CD4-positive, alpha-beta T cell (primary cell): ENCODE results near the gene LMO3. TPM values are rescaled to one million over a fixed set of nuclear protein-coding genes. Genes with fewer than 3 reads are reported as not detected.

Source experiments
- ATAC-seq: fragments of 200-7000 bp; cut with Tn5 transposase; one replicate; pipeline ENCODE4 v1.10.0; 2022; ENCODE audit warnings: mild to moderate bottlenecking; ENCODE audit not compliant: poor library complexity
- CTCF ChIA-PET: fragments of 350-600 bp; sonication (Branson Sonifier 250); formaldehyde crosslinking; loops from one replicate; lab custom pipeline; 2021; ENCODE audit warnings: antibody characterized with exemption, inconsistent platforms; lab: Charles Lee
- POLR2A ChIA-PET: fragments of 350-600 bp; sonication (Branson Sonifier 250); formaldehyde crosslinking; loops from one replicate; lab custom pipeline; 2021; ENCODE audit warnings: antibody characterized with exemption, inconsistent platforms; lab: Charles Lee
- DNase-seq, 14 experiments: peaks; one replicate each; pipeline ENCODE4 v3.0.0-alpha.2; 2013 to 2020; ENCODE audit warnings: mixed read lengths in 2 of 14
- H3K27ac ChIP-seq, 2 donors: one replicate each; pipeline versions ENCODE4 v1.5.1 to v1.7.0; 2013; ENCODE audit warnings: low read length in 2 of 2, low read depth in 1 of 2, mild to moderate bottlenecking in 1 of 2
- H3K27me3 ChIP-seq, 2 experiments: 1 replicate in 1 of 2; 2 replicates in 1 of 2; pipeline versions ENCODE4 v1.6.1 to v1.7.0; 2013; ENCODE audit warnings: low read length in 2 of 2, control low read depth in 1 of 2, mild to moderate bottlenecking in 1 of 2, moderate library complexity in 1 of 2; ENCODE audit not compliant: insufficient read depth in 2 of 2, control insufficient read depth in 1 of 2
- H3K36me3 ChIP-seq: one replicate; pipeline ENCODE4 v1.6.1; 2013; ENCODE audit warnings: low read length, control low read depth; ENCODE audit not compliant: insufficient read depth
- H3K4me1 ChIP-seq: one replicate; pipeline ENCODE4 v1.6.1; 2013; ENCODE audit warnings: low read length, control low read depth; ENCODE audit not compliant: insufficient read depth
- H3K4me3 ChIP-seq: one replicate; pipeline ENCODE4 v1.5.1; 2013; ENCODE audit warnings: mild to moderate bottlenecking, low read length, moderate library complexity
- H3K9me3 ChIP-seq, 2 experiments: 1 replicate in 1 of 2; 2 replicates in 1 of 2; pipeline versions ENCODE4 v1.6.1 to v1.7.0; 2013; ENCODE audit warnings: low read length in 2 of 2, mild to moderate bottlenecking in 2 of 2, control low read depth in 1 of 2, moderate library complexity in 1 of 2; ENCODE audit not compliant: control insufficient read depth in 1 of 2, insufficient read depth in 1 of 2
- H3K27ac Mint-ChIP-seq: one replicate; pipeline ENCODE4 v1.8.0; 2020; ENCODE audit warnings: mixed read lengths
- H3K27me3 Mint-ChIP-seq: one replicate; pipeline ENCODE4 v1.8.0; 2021; ENCODE audit warnings: mixed read lengths
- H3K36me3 Mint-ChIP-seq: one replicate; pipeline ENCODE4 v1.8.0; 2021; ENCODE audit warnings: low read depth, mixed read lengths
- H3K4me1 Mint-ChIP-seq: one replicate; pipeline ENCODE4 v1.8.0; 2021; ENCODE audit warnings: low read depth, mixed read lengths
- H3K4me3 Mint-ChIP-seq: one replicate; pipeline ENCODE4 v1.8.0; 2020; ENCODE audit warnings: mild to moderate bottlenecking, mixed read lengths
- H3K9me3 Mint-ChIP-seq: one replicate; pipeline ENCODE4 v1.8.0; 2020; ENCODE audit warnings: mixed read lengths
- intact Hi-C, 2 experiments: fragments of 100-400 bp; cut with DNase I in 1 of 2; cut with micrococcal nuclease in 1 of 2; formaldehyde crosslinking; loops; one replicate each; pipeline versions ENCODE4 v1.15.1 to v1.9.0; 2023 to 2025; cut with DNase I, micrococcal nuclease
- total RNA-seq, 174 experiments: library from RNA in 2 of 174; stranded (reverse) in 2 of 174; gene quantifications; one replicate each; pipeline ENCODE4 v1.2.3 and lab custom pipeline; 2021 to 2026
- TF ChIP-seq, protein P1 (sequence below): fragments of 200-600 bp; IDR thresholded peaks from one replicate; pipeline ENCODE4 v1.8.0; 2022; ENCODE audit warnings: antibody characterized with exemption, mild to moderate bottlenecking

The LMO3 gene
- total RNA-seq, 2 experiments from 2014 or later = not detected

- Mint-ChIP-seq H3K4me1 (no peaks in the 10 kb centered on the region), H3K27ac (no peak overlapping the region)
- CTCF ChIA-PET = no interaction called here
These were observed 43.5 kb downstream of the LMO3 start for GRCh38 chr12:16562435-16562834.

GRCh38 chr12:16560273-16560672, 45.7 kb downstream of the LMO3 start:
- H3K36me3 Mint-ChIP-seq = no peaks in the 10 kb centered on the region
- no peaks in the 10 kb centered on the region for H3K4me1 Mint-ChIP-seq
- intact Hi-C loops = no loop called here
- no peaks in the 10 kb centered on the region for H3K9me3 Mint-ChIP-seq
- TF ChIP-seq, protein P1, sequence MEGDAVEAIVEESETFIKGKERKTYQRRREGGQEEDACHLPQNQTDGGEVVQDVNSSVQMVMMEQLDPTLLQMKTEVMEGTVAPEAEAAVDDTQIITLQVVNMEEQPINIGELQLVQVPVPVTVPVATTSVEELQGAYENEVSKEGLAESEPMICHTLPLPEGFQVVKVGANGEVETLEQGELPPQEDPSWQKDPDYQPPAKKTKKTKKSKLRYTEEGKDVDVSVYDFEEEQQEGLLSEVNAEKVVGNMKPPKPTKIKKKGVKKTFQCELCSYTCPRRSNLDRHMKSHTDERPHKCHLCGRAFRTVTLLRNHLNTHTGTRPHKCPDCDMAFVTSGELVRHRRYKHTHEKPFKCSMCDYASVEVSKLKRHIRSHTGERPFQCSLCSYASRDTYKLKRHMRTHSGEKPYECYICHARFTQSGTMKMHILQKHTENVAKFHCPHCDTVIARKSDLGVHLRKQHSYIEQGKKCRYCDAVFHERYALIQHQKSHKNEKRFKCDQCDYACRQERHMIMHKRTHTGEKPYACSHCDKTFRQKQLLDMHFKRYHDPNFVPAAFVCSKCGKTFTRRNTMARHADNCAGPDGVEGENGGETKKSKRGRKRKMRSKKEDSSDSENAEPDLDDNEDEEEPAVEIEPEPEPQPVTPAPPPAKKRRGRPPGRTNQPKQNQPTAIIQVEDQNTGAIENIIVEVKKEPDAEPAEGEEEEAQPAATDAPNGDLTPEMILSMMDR = no peak
- POLR2A ChIA-PET = no interaction called here
- no peaks in the 10 kb centered on the region for H3K36me3 ChIP-seq
- no peak overlapping the region for H3K4me3 ChIP-seq
- ATAC-seq = no peak
- no peak overlapping the region for H3K4me3 Mint-ChIP-seq
- no peak for DNase-seq
- H3K27me3 ChIP-seq = no peaks in the 10 kb centered on the region
- H3K27ac Mint-ChIP-seq = no peak overlapping the region
- no peaks in the 10 kb centered on the region for H3K9me3 ChIP-seq
- H3K4me1 ChIP-seq = no peaks in the 10 kb centered on the region
- no peak overlapping the region for H3K27ac ChIP-seq
- CTCF ChIA-PET = no interaction called here
- no peaks in the 10 kb centered on the region for H3K27me3 Mint-ChIP-seq

More at GRCh38 chr12:16562435-16562834, 43.5 kb downstream of the LMO3 start:
- no peaks in the 10 kb centered on the region for H3K36me3 ChIP-seq
- H3K27me3 ChIP-seq = no peaks in the 10 kb centered on the region
- ATAC-seq = no peak
- H3K4me1 ChIP-seq = no peaks in the 10 kb centered on the region
- TF ChIP-seq, protein P1 = no peak
- no peak for DNase-seq
- POLR2A ChIA-PET = no interaction called here
- peaks cover 7% of the 10 kb centered on the region for H3K9me3 Mint-ChIP-seq
- H3K27me3 Mint-ChIP-seq = no peaks in the 10 kb centered on the region
- H3K4me3 Mint-ChIP-seq = no peak overlapping the region
- intact Hi-C loops = no loop called here
- H3K4me3 ChIP-seq = no peak overlapping the region
- no peaks in the 10 kb centered on the region for H3K9me3 ChIP-seq
- no peaks in the 10 kb centered on the region for H3K36me3 Mint-ChIP-seq
- H3K27ac ChIP-seq = no peak overlapping the region

DNA sequence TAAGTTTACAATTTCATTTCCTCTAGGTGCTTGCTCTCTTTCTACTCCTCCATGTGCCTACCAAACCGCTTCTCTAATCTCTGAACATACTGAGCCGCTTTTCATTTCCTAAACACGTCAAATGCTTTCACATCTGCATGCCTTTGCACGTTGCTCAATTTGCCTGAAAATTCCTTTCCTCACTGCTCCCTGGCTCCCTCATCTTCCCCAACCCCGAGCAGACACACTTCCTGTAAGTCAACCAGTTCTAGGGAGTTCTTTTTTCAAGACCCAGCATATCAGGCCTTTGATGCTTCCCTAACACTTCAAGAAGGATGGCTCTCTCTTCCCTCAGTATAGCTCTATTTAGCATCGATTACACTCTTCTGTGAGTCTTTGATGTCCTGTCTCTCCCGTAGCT, 50.3 kb downstream of the LMO3 start:
- H3K9me3 Mint-ChIP-seq = no peaks in the 10 kb centered on the region
- H3K4me1 Mint-ChIP-seq = no peaks in the 10 kb centered on the region
- H3K27ac Mint-ChIP-seq = no peak overlapping the region
- Histone ChIP-seq H3K4me3 (no peak overlapping the region), H3K4me1 (no peaks in the 10 kb centered on the region), H3K9me3 (peaks cover 0 to 4% of the 10 kb centered on the region in 2 experiments), H3K27me3 (no peaks in the 10 kb centered on the region), H3K36me3 (no peaks in the 10 kb centered on the region), H3K27ac (no peak overlapping the region)
- no peaks in the 10 kb centered on the region for H3K27me3 Mint-ChIP-seq
- DNase-seq (no peak), ATAC-seq (no peak)
- intact Hi-C loops = no loop called here
- H3K4me3 Mint-ChIP-seq = no peak overlapping the region
- H3K36me3 Mint-ChIP-seq = no peaks in the 10 kb centered on the region
- ChIA-PET CTCF (no interaction called here), POLR2A (no interaction called here)
- TF ChIP-seq, protein P1 = no peak
